C4-2B (cell line): Measurements from ENCODE around the gene CAB39.

Experiments used
- CTCF ChIP-seq: fragments of 450-650 bp; conservative IDR thresholded peaks from 2 replicates; pipeline ENCODE4 v1.5.1; 2017; ENCODE audit warnings: mild to moderate bottlenecking
- ZFX ChIP-seq: fragments of 450-650 bp; IDR thresholded peaks from 2 replicates; pipeline ENCODE4 v1.6.1; 2017

GRCh38 chr2:230668184-230668938 is 44.3 kb upstream of the CAB39 start:
- TF ChIP-seq CTCF (no peak), ZFX (no peak)
